GM10266 (cell line): ENCODE measurements around the gene SLC4A1AP.

Experiments
- DNase-seq: peaks from one replicate; pipeline ENCODE4 v3.0.0; 2012; ENCODE audit errors: extremely low spot score
- TF ChIP-seq, protein P1 (sequence below): IDR thresholded peaks from 2 replicates; pipeline ENCODE4 v1.5.1; 2012; ENCODE audit warnings: mild to moderate bottlenecking, low read depth; ENCODE audit not compliant: control insufficient read depth, insufficient read depth; ENCODE audit errors: missing control alignments

Gene SLC4A1AP

DNA sequence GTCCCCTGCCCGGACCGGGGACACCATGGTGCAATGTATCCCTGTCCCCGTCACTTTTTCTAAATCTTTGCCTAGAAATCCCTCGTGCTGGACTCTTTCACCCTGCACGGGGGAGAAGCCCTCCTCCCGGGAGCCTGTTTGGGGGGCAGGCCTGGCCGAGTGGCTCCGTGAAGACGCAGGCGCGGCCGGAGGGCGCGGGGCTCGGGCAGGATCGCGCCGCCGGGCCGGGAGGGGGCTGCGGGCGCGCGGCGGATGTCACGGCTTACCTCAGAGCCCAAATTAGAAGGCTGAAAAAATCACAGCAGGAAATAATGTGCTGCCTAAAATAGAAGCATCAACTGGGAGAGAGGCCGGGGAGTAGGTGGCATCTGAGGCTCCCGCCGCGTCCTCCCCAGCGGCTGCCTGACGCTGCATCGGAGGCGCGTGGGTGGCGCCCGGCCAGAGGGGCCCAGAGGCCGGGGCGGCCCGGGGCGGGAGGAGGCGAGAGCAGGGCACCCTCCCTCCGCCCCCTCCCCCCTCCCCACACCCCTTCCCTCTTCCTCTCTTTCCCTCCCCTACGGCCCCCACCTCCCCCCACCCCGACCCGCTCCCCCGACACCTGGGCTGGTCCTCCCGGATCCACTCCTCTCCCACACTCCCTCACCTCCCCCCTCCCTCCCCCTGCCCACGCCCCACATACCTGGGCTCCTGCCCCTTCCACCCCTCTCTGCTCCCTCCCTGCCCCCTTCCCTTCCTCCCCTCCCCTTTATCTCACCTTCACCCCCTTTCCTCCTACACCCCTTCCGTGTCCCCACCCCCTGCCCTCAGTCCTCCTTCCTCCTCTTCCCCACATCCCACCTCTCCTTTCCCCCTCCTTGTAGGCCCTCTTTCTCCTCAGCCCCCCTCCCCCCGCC, 51.9 kb downstream of the SLC4A1AP start:
- DNase-seq, result peak; percentile 75
- TF ChIP-seq, protein P1, sequence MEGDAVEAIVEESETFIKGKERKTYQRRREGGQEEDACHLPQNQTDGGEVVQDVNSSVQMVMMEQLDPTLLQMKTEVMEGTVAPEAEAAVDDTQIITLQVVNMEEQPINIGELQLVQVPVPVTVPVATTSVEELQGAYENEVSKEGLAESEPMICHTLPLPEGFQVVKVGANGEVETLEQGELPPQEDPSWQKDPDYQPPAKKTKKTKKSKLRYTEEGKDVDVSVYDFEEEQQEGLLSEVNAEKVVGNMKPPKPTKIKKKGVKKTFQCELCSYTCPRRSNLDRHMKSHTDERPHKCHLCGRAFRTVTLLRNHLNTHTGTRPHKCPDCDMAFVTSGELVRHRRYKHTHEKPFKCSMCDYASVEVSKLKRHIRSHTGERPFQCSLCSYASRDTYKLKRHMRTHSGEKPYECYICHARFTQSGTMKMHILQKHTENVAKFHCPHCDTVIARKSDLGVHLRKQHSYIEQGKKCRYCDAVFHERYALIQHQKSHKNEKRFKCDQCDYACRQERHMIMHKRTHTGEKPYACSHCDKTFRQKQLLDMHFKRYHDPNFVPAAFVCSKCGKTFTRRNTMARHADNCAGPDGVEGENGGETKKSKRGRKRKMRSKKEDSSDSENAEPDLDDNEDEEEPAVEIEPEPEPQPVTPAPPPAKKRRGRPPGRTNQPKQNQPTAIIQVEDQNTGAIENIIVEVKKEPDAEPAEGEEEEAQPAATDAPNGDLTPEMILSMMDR, result no peak

DNA sequence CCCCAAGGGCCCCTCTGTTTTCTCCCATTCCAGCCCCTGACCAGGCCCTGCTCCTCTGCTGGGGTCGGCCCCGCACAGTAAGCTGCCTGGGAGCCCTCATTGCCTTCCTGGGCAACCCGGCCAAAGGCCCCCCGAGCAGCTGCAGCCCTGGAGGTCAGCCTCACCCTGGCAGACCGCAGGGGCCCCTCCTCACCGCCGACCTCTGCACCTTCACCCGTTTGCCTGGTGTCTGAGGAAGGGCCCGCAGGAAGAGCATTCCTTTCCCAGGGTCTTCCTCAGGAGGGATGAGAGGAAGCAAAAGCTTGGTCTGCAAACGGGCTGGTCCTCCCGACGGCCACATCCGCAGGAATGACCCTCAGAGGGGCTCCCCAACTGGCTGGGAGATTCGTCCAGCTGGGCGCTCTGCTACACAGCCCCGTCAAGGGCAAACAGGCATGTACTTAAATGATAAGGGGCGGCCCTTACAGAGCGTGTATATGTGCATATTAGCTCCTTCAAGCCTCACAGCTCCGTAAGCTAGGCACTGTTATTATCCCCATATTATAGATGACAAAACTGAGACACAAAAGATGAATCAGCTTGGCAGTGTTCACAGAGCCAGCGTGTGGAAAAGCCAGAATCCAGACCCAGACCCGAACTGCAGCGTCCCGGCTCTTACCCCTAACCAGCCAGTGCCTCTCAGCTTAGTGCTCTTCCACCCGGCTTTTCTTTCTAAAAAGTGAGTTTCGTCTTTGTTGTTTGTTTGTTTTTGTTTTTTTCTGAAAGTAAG, 52.8 kb downstream of the SLC4A1AP start:
- DNase-seq, result no peak
- TF ChIP-seq, protein P1, result no peak

DNA sequence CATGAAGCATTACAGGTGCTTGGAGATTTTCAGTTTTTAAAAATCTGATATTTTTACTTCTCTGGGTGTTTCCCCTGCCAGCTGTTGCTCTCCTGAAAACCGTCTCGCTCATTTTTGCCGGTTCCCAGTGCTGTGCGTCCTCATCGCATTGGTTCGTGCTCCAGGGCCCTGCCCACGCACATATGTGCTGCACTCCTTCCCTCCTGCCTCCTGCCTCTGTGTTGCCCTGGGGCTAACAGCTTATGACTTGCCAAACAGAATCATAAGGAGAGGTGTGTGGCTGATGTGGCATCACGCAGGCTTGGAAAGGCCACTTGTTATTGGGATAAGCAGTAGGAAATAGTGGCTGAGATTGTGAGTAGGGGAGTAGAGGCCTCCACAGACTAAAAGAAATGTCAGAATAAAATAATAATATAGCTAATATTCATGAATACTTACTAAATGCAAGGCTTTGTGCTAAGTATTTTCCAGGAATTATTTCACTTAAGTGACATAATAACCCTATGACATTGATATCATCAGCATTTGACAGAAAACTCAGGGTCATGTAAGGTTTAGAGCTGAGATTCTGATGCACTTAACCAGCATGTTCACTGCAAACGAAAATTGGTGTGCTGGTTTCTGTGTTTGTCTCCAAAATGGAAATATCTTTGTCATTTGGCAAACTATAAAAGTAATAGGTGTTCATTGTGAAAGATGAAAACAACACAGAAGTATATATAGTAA, 53.5 kb downstream of the SLC4A1AP start:
- TF ChIP-seq, protein P1, result no peak
- no peak for DNase-seq

DNA sequence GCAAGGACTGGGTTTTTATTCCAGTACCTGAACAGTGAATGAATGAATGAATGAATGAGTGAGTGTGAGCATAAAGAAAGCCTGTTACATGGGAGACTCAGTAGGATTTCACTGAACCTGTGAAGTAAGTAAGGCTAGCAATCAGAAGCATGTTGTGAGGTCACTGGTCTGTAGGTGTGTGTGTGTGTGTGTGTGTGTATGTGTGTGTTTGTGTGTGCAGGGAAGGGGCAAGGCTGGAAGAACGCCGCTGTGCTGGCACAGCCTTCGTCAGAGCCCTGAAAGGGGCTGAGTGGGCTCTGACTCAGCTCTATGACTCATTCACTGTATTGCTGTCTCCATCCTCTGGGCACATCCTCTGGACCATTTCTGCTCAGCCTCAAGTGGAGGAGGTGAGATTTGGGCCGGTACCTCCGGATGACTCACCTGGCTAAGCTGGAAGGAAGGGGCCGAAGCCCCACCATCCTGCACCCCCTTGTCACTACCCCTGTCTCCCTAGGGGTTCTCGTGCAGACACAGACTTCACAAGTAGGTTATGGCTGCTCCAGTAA, 56.4 kb downstream of the SLC4A1AP start:
- TF ChIP-seq, protein P1, result no peak
- DNase-seq, result no peak

DNA sequence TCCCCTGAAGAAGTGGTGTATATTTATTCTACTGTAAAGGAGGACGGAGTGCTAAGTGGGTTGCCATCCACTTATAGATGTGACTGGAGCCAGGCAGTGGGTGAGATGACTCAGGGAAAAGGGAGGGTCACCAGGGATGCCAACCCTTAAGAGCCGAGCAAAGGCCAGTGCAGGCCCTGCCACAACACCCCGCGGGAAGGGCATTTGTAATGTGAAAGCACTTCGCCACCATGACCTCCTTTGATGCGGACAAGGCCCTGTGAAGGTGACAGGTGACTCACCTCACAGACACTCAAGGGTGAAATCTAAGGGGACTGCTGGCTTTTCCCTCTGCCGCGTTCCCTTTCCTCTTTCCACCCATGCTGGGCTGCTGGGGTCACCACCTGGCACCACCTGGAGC, 57.6 kb downstream of the SLC4A1AP start:
- TF ChIP-seq, protein P1, result no peak
- DNase-seq, result no peak

DNA sequence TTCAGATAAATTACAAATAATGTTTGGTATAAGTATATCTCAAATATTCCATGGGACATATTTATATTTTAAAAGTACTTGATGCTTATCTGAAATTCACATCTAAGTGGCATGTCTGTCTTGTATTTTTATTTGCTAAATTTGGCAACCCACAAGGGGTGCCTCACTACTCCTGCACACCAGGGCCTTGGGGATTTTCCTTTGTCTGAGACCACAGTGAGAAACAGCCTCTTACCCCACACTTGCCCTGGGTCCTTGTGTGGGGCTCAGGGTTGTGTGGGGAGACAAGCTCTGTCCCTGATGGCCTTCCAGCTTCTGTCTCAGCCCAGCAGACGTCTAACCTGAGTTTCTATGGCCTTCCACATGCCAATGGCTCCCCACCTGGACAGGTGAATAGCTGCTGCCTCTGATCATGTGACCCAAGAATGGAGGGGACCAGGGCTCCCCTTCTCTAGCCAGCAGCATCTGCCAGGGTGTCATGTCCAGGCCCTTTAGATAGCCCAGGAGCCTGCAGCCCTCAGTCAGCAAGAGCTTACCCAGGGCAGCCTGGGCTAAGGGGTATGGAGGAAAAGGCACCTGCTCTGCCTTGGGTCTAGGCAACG, 58.3 kb downstream of the SLC4A1AP start:
- TF ChIP-seq, protein P1, result no peak

More for the DNA sequence above, 58.3 kb downstream of the SLC4A1AP start:
- DNase-seq, result no peak
